GM12801 (cell line): ENCODE measurements around the gene KDM1B.

Experiments
- CTCF ChIP-seq: IDR thresholded peaks from one replicate; pipeline ENCODE4 v1.5.1; 2011; ENCODE audit warnings: control low read depth; ENCODE audit not compliant: insufficient read length; ENCODE audit errors: extremely low read depth

Gene KDM1B

GRCh38 chr6:18203786-18204185 lies 48.6 kb downstream of the KDM1B start:
- no peak for TF ChIP-seq CTCF

- no peak for TF ChIP-seq CTCF
Observed at GRCh38 chr6:18204691-18205090, 49.5 kb downstream of the KDM1B start.

GRCh38 chr6:18206591-18206990 lies 51.4 kb downstream of the KDM1B start:
- TF ChIP-seq CTCF: no peak

GRCh38 chr6:18207438-18207837 lies 52.2 kb downstream of the KDM1B start:
- no peak for TF ChIP-seq CTCF

- TF ChIP-seq CTCF: no peak
Observed at GRCh38 chr6:18207949-18208348, 52.7 kb downstream of the KDM1B start.

- no peak for TF ChIP-seq CTCF
Observed at GRCh38 chr6:18209539-18210197, 54.4 kb downstream of the KDM1B start.

DNA sequence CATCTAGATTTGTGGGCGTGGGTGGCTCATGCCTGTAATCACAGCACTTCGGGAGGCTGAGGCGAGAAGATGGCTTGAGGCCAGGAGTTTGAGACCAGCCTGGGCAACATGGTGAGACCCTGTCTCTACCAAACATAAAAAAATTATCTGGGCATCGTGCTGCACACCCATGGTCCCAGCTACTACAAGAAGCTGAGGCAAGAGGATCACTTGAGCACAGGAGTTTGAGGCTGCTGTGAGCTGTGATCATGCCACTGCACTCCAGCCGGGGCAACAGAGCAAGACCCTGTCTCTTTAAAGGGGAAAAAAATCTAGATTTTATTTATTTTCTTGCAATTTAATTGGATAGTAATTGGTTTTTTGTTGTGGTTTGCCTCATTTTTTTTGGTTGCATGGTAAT lies 55.5 kb downstream of the KDM1B start:
- TF ChIP-seq CTCF: no peak
